ENCODE measurements around the gene APOD.
A peak's percentile ranks its signal among the peaks of the same experiment; 100 is the strongest.

The APOD gene

GRCh38 chr3:195553268-195553667 is 30.5 kb downstream of the APOD start:
- DNase-seq (ENCODE audit: low spot score) = no peak

GRCh38 chr3:195551381-195551978 is 32.3 kb downstream of the APOD start:
- no peak for DNase-seq (ENCODE audit: low spot score)

GRCh38 chr3:195550723-195551122 is 33.0 kb downstream of the APOD start:
- no peak for DNase-seq (ENCODE audit: low spot score)

- DNase-seq (ENCODE audit: low spot score) = no peak
Observed at GRCh38 chr3:195549931-195550519, 33.7 kb downstream of the APOD start.

GRCh38 chr3:195548987-195549386 is 34.8 kb downstream of the APOD start:
- DNase-seq (ENCODE audit: low spot score) = no peak

GRCh38 chr3:195548501-195548900 is 35.2 kb downstream of the APOD start:
- DNase-seq (ENCODE audit: low spot score) = no peak

- DNase-seq (ENCODE audit: low spot score) = no peak
Observed at GRCh38 chr3:195548006-195548405, 35.7 kb downstream of the APOD start.

GRCh38 chr3:195546130-195546560 is 37.6 kb downstream of the APOD start:
- DNase-seq (ENCODE audit: low spot score) = peak; percentile 80

GRCh38 chr3:195544634-195545033 is 39.1 kb downstream of the APOD start:
- no peak for DNase-seq (ENCODE audit: low spot score)

GRCh38 chr3:195544230-195544536 is 39.6 kb downstream of the APOD start:
- DNase-seq (ENCODE audit: low spot score) = no peak

- no peak for DNase-seq (ENCODE audit: low spot score)
Observed at GRCh38 chr3:195543500-195544229, 40.1 kb downstream of the APOD start.

- peak; percentile 93 for DNase-seq (ENCODE audit: low spot score)
Observed at GRCh38 chr3:195542698-195543499, 40.8 kb downstream of the APOD start, which contains the start of gene PPP1R2. Gene PPP1R2, minus strand, starts transcription at chr3:195543325. Its CDS starts 300 bp downstream, at chr3:195543025.

- no peak for DNase-seq (ENCODE audit: low spot score)
Observed at GRCh38 chr3:195542316-195542697, 41.4 kb downstream of the APOD start.

GRCh38 chr3:195540511-195540910 is 43.2 kb downstream of the APOD start:
- no peak for DNase-seq (ENCODE audit: low spot score)

GRCh38 chr3:195540027-195540426 is 43.7 kb downstream of the APOD start:
- DNase-seq (ENCODE audit: low spot score) = no peak

GRCh38 chr3:195539479-195539878 is 44.3 kb downstream of the APOD start:
- DNase-seq (ENCODE audit: low spot score) = no peak

- DNase-seq (ENCODE audit: low spot score) = no peak
Observed at GRCh38 chr3:195537995-195538394, 45.7 kb downstream of the APOD start.

GRCh38 chr3:195535293-195535692 is 48.4 kb downstream of the APOD start:
- DNase-seq (ENCODE audit: low spot score) = no peak

- no peak for DNase-seq (ENCODE audit: low spot score)
Observed at GRCh38 chr3:195532834-195533233, 50.9 kb downstream of the APOD start.

- DNase-seq (ENCODE audit: low spot score) = no peak
Observed at GRCh38 chr3:195532345-195532744, 51.4 kb downstream of the APOD start.

- DNase-seq (ENCODE audit: low spot score) = no peak
Observed at GRCh38 chr3:195531683-195532082, 52.1 kb downstream of the APOD start.

GRCh38 chr3:195526492-195526891 is 57.2 kb downstream of the APOD start:
- DNase-seq (ENCODE audit: low spot score) = no peak
